ENCODE results near the gene ITGAL.
"Not testable (repeated sequence)": the region's sequence is repeated elsewhere in the genome, so short reads cannot be mapped to it uniquely, and the experiment has no call there.

ITGAL gene

DNA sequence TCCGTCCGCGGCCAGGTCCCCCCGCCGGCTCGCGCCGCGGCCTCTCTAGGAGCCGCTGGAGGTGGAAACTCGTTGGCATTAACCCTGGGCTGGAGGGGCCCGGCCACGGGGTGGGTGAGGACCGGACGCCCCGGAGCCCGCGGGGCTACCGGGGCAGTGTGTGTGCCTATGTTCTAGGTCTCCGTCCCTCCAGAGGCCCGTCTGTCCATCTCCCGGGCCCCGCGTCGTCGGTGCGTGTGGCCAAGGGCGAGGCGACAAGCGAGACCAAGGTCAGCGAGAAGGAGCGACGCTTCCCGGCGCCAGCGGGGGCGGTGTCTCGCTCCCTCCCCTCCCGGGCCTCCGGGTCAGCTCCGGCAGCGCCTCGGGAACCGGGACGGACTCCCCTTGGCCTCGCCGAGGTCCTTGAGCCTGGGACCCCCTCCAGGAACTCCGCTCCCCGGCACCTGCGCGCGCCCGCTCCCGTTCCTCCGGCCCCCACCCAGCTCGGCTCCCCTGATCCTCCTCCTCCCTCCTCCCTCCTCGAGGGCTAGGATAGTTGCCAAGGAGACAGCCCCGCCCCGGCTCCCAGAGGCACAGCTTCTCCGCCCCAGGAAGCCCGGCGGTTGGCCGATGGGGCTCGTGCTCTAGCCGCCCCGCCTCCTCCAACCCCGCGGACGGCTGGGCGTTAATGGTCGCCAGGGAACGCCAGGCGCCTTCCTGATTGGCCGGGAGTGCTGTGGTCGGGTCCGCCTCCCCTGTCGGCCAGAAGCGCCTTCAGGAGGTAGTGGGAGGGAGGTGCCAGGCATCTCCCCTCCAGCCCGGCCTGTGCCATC lies 54.5 kb downstream of the ITGAL start:
- peak; percentile 97 for DNase-seq

- no peak for DNase-seq
These were observed 55.2 kb downstream of the ITGAL start for GRCh38 chr16:30527635-30528178.

GRCh38 chr16:30528799-30529457 lies 56.4 kb downstream of the ITGAL start:
- no peak for DNase-seq

DNA sequence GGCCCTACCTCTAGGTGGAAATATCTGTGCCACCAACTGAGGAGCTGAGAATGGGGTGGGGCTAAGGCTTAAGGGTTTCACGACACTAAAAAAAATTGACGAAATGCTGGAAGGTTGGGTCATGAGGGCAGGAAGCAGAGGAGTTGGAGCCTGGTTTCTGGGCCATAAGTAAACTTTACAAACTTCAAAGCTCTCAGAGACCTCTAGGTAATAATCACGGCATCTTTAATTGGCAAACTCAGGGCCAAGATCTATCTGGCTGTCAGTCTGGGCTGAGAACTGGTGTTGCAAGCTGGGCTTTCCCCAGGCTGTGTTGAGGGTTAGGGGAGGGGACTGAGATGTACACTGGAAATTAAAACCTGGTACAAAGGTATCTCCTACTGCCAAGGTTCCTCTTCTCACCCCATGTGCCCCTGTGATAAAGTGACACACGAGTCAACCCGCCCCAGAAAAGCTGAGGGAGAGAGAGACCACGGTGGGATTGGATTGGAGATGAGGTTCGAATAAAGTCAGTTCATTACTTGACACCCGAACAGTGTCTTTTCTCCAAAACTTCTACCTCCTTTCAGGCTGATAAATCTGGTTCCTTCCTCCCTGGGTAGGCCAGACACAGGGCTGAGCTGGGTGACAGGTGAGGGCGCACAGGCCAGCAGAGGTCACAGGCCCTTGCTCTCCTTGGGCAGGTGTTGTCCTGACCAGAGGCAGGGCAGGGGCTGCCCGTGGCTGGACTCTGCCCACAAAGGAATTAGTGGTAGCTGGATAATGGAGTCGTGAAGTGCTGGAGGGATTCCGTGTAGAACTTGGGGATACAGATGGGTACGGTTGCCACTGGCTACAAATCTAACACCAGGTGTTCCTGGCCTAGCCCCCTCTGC lies 57.9 kb downstream of the ITGAL start:
- DNase-seq: no peak

GRCh38 chr16:30532285-30533145 lies 60.0 kb downstream of the ITGAL start:
- DNase-seq: no peak

- no peak for DNase-seq
These were observed 60.6 kb downstream of the ITGAL start for GRCh38 chr16:30533146-30533522.

DNA sequence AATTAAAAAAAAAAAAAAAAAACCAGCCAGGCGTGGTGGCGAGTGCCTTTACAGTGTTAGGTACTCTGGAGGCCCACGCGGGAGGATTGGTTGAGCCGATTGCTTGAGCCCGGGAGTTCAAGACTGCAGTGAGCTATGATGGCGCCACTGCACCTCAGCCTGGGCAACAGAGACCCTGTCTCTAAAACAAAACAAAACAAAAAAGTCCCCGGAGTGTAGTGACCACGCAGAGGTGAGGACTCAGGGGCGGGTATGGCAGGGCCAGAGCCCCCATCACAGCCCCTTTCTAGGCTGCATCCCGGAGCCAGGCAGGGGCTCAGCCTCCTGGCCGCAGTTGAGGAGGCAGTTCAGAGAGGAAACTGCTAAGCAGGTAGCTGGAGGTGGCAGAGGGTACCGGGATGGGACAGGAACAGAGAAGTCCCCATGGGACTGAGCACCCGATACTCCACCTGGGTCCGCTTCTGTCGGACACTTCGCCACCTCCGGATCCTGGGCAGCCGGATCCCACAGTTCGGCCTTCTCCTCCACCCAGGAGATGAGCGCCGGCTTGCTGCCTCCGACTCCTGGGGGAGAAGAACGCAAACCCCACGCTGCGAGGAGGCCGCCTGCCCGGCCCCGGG lies 61.3 kb downstream of the ITGAL start:
- peak; percentile 30 for DNase-seq

DNA sequence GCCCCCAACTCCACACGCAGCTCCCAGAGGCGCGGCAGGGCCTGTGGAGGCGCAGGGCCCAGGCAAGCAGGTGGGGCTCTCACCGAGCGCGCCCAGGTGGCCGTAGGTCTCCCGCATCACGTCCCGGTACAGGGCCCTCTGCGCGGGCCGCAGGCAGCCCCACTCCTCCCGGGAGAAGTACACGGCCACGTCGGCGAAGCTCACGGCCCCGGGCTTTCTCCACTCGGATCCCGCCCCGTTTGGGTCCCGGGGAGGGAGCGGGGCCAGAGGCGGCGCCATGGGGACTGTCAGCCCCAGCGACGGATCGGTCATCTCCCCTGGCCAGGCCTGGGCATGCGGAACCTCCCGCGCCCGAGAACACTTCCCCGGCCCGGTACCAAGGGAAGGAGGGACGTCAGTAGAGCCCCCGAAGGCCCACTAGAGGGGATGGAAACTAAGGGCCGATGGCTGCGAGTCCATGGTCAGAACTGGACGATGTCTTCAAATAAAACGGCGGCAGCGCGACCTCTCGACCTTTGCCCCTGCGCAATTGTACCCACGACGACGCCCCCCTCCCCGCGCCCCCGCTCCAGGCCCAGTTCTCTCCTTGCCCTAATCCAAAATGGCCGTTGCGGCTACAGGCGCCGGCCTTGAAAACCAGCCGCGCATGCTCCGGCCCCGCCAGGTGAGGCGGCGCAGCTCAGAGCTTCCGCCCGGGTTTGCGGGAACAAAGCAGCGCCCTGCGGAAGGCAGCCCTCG lies 62.0 kb downstream of the ITGAL start, which contains the start of gene ZNF747:
Gene ZNF747, minus strand, starts transcription at position 491 of the 738 bp plus-strand sequence. Its CDS starts 179 bp downstream, at position 312.
- DNase-seq: peak; percentile 91

DNA sequence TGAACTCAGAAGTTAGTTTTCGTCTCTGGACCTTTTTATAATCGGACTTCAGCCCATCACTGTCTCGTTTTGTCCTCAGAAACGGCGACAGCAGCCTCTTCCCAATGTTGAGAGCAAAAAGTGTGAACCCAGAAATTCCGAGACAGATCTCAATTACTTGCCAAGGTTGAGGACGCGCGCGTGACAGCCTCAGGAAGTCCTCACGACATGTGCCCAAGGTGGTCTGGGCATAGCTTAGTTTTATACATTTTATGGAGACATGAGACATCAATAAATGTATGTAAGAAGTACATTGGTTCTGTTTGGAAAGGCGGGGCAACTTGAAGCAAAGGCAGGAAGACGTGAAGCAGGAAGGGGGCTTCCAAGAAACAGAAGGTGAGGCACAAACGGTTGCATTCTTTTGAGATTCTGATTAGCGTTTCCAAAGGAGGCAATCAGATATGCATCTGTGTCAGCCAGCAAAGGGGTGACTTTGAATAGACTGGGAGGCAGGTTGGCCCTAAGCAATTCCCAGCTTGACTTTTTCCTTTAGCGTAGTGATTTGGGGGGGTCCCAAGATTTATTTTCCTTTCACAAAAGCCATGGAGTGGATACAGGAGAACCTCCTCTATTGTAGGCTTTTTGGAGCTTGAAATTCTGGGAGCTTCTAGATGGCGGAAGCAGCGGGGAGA lies 62.7 kb downstream of the ITGAL start:
- no peak for DNase-seq

- peak; percentile 77 for DNase-seq
These were observed 63.2 kb downstream of the ITGAL start for GRCh38 chr16:30535777-30536190.

- not testable (repeated sequence) for DNase-seq
These were observed 64.0 kb downstream of the ITGAL start for GRCh38 chr16:30536391-30537024.

DNA sequence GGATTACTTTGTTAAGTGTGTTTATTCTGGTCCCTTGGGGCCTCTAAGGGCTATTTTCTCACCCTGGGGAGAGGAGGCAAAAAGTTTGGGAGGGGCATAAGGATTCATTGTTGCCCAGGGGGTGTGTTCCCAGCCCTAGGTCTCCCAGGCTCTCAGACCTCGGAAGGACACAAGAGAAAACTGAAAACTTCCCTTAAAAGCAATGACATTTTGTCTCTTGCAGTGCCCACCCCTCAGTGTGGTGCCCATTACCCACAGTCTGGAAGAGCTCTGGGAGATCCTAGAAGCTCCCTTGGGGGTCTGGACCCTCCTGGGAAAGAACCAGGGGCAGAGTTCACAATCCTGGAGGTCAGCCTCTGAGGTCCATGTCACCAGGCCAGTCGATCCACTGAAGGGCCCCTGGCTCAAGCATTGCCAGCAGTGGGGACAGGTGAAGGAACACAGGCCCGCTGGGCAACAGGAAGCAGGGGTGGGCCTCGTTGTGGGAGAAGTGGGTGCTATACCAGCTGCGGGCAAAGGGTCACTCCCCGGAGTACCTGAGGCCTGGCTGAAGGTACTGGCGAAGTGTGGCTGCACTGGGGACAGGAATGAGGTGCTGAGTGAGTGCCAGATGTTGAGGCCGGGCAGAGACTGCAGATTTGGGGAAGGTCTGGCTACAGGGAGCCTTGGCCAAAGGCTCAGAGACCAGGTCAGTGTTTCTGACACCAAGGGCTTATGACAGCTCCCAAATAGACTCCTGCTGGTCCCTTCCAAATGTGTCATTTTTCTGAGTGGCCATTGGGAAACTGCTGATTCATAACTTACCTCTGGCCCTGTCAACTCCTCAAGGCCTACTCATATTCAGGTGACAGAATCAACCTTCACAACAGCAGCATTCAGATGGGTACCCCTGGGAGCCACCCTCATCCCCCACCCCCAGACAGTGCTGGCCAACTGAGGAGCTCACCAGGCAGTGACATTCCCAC lies 66.7 kb downstream of the ITGAL start:
- DNase-seq: no peak

- not testable (repeated sequence) for DNase-seq
These were observed 67.5 kb downstream of the ITGAL start for GRCh38 chr16:30539986-30540526.

- DNase-seq: not testable (repeated sequence)
These were observed 68.4 kb downstream of the ITGAL start for GRCh38 chr16:30540916-30541464.

DNA sequence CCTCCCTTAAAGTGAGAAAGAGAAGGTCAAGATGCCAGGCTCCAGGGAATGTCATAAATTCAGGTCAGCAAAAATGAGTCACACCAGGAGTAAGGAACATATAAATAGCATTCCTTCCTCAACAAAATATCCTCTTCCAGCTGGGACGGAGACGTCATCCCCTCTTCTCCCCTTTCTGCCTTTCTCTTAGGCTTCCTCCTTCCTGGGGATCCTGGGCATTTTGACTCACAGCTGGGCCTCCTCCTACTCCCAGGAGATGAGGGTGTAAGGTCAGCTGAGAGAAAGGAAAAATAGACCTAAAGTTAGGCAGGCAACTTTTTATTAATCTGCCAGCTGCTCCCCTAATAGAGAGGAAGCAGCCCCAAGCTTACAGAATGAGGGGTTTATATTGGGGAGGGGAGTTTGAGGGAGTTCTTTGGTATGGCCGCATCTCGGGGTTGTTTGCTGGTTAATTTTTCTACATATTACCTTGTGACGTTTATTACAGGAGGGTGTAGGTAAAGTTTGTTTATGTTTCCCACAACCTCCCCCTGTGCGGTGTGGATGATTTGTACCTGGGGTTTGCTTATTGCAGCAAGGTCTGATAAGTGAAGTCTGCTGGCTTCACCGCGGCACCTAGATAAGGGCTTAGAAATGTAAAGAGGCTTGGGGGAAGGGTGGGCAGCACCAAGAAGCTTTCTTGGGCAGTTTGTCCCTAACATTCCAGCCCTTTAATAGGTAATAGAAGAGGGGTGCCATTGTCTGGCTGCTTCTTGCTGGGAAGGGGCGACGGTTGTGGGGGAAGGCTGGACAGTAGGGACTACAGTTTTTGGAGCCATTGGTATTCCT lies 69.2 kb downstream of the ITGAL start:
- no peak for DNase-seq

- no peak for DNase-seq
These were observed 70.5 kb downstream of the ITGAL start for GRCh38 chr16:30543067-30543466.

GRCh38 chr16:30546115-30546514 lies 73.6 kb downstream of the ITGAL start:
- no peak for DNase-seq

All from stimulated activated CD4-positive, alpha-beta T cell treated with anti-CD3 and anti-CD28 coated beads, Interleukin-1b, Interleukin-23, amount 100 ng/mL, for 48 hours (primary cell).